Measurements from ENCODE around the gene SAFB. TPM values are rescaled to one million over a fixed set of nuclear protein-coding genes. Genes with fewer than 3 reads are reported as not detected.

The SAFB gene
- total and polyA plus RNA-seq, 2 of the 13 experiments (the other 11 are each of a cell fraction or from before 2014, with no cell fraction given): 21.0 to 28.4 TPM

- Histone ChIP-seq H3K9me3 (ENCODE audit: low read length) (no peaks in the 10 kb centered on the region), H3K4me3 (replicated peaks in 1 of 3; ENCODE audit: insufficient read depth in 1 of 3, low read depth in 2 of 3, low read length in 3 of 3) (no peak overlapping the region), H3K4me1 (ENCODE audit: insufficient read depth, low read length) (peaks cover 21% of the 10 kb centered on the region), H3K27ac (ENCODE audit: extremely low read length, insufficient read depth, low read length) (no peak overlapping the region), H3K9ac (ENCODE audit: insufficient read depth, low read depth, low read length) (no peak overlapping the region), H2AFZ (ENCODE audit: low read length) (no peak overlapping the region), H3K27me3 (ENCODE audit: control insufficient read depth in 1 of 2, insufficient read depth in 2 of 2, low read length in 2 of 2) (no peaks in the 10 kb centered on the region), H3K4me2 (ENCODE audit: low read depth, low read length) (no peak overlapping the region), H3K36me3 (replicated peaks in 1 of 2; ENCODE audit: control insufficient read depth in 1 of 2, insufficient read depth in 2 of 2, low read length in 2 of 2) (peaks cover 24 to 44% of the 10 kb centered on the region in 2 experiments; a peak in 4 of 5 replicates), H3K79me2 (ENCODE audit: insufficient read depth, low read length) (no peaks in the 10 kb centered on the region), H4K20me1 (ENCODE audit: insufficient read depth, low read length) (no peaks in the 10 kb centered on the region)
- ChIA-PET CTCF (ENCODE audit: low intra/inter-chr PET ratio, low total read pairs) (no interaction called here), POLR2A (no interaction called here)
- DNase-seq (ENCODE audit: low spot score) (no peak), FAIRE-seq (no peak), ATAC-seq (no peak; the same call in 2 of the 3 replicates)
- BruUV-seq (replicated peaks): no TSS peak
- in situ Hi-C loops (cut with HindIII; ENCODE audit: extremely low pct_ligation_motif_present, low pct_unique_long_range_greater_than_20kb): no loop called here
- intact Hi-C loops (cut with micrococcal nuclease; ENCODE audit: unreplicated experiment): no loop called here
- TF ChIP-seq AGO1 (IDR thresholded peaks at IDR 0.05; ENCODE audit: low read depth, low read length, poor library complexity, severe bottlenecking): peak; percentile 19
- peak; percentile 51 for TF ChIP-seq AGO2 (optimal IDR thresholded peaks at IDR 0.05; ENCODE audit: low read depth, low read length)
- TF ChIP-seq EP300 (IDR thresholded peaks at IDR 0.05; ENCODE audit: low read depth in 2 of 2, low read length in 2 of 2): no peak
- TF ChIP-seq EP300 (CRISPR knock-in tag; IDR thresholded peaks at IDR 0.05; ENCODE audit: borderline replicate concordance): no peak
- TF ChIP-seq ZBTB33 (CRISPR knock-in tag; IDR thresholded peaks at IDR 0.05): peak; percentile 77
- WGBS (ENCODE audit: low lambda C conversion rate): 61% methylated on average over 3 of the region's 29 CpGs
These were observed 37.2 kb upstream of the SAFB start for GRCh38 chr19:5585461-5586299.
